ENCODE data around the gene SGTA.

DNA sequence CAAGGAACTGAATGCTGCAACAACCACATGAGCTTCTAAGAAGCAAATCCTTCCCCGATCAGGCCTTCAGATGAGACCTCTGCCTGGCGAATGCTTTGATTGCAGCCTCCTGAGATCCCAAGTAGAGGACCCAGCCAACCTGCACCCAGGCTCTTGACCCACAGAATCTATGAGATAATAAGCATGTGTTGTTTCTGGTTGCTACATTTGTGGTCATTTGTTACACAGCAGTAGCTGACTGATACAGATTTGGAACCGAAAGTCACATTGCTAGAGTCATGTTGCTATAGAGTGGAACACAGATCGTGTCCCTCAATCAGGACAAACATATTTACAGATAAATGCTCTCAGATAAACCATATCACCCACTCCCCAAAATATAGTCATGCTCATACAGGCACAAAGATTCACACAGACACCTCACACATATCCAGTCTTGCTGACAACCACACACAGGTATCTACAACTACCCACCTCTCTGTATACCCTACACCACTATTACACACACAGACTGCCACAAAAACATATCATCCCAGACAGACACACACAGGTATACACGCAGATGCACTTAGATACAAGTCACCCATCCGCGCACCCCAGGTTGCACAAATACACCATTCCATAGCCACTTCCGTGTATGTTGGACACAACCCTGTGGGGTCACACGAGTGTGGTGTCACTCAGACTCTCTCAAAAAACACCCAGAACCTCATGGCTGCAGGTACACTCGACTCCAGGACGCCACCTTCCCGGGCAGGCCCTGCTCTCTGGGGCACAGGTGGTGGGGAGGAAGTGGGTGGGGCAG, 67.4 kb downstream of the SGTA start:
- TF ChIP-seq, protein P1, sequence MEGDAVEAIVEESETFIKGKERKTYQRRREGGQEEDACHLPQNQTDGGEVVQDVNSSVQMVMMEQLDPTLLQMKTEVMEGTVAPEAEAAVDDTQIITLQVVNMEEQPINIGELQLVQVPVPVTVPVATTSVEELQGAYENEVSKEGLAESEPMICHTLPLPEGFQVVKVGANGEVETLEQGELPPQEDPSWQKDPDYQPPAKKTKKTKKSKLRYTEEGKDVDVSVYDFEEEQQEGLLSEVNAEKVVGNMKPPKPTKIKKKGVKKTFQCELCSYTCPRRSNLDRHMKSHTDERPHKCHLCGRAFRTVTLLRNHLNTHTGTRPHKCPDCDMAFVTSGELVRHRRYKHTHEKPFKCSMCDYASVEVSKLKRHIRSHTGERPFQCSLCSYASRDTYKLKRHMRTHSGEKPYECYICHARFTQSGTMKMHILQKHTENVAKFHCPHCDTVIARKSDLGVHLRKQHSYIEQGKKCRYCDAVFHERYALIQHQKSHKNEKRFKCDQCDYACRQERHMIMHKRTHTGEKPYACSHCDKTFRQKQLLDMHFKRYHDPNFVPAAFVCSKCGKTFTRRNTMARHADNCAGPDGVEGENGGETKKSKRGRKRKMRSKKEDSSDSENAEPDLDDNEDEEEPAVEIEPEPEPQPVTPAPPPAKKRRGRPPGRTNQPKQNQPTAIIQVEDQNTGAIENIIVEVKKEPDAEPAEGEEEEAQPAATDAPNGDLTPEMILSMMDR (IDR thresholded peaks at IDR 0.05), result no peak
- TF ChIP-seq POLR2A (IDR thresholded peaks at IDR 0.05), result no peak
